ENCODE measurements around the gene SOX5.

SOX5 gene

GRCh38 chr12:23628806-23629205, 320.7 kb downstream of the SOX5 start:
- in situ Hi-C loops (cut with MboI; ENCODE audit: low sequenced_read_pairs), result no loop called here

- in situ Hi-C loops (cut with MboI; ENCODE audit: low sequenced_read_pairs), result no loop called here
Measured at GRCh38 chr12:23626791-23627190, 322.7 kb downstream of the SOX5 start.

GRCh38 chr12:23621900-23622299, 327.6 kb downstream of the SOX5 start:
- in situ Hi-C loops (cut with MboI; ENCODE audit: low sequenced_read_pairs), result no loop called here

- in situ Hi-C loops (cut with MboI; ENCODE audit: low sequenced_read_pairs), result no loop called here
Measured at GRCh38 chr12:23618718-23619117, 330.8 kb downstream of the SOX5 start.

GRCh38 chr12:23617749-23618148, 331.7 kb downstream of the SOX5 start:
- in situ Hi-C loops (cut with MboI; ENCODE audit: low sequenced_read_pairs), result no loop called here

- in situ Hi-C loops (cut with MboI; ENCODE audit: low sequenced_read_pairs), result no loop called here
Measured at GRCh38 chr12:23614280-23614679, 335.2 kb downstream of the SOX5 start.

- in situ Hi-C loops (cut with MboI; ENCODE audit: low sequenced_read_pairs), result no loop called here
Measured at GRCh38 chr12:23611320-23611719, 338.1 kb downstream of the SOX5 start.

- in situ Hi-C loops (cut with MboI; ENCODE audit: low sequenced_read_pairs), result no loop called here
Measured at GRCh38 chr12:23600919-23601318, 348.6 kb downstream of the SOX5 start.

GRCh38 chr12:23596568-23596967, 352.9 kb downstream of the SOX5 start:
- in situ Hi-C loops (cut with MboI; ENCODE audit: low sequenced_read_pairs), result no loop called here

GRCh38 chr12:23587833-23588559, 361.5 kb downstream of the SOX5 start:
- in situ Hi-C loops (cut with MboI; ENCODE audit: low sequenced_read_pairs), result no loop called here

GRCh38 chr12:23585782-23586163, 363.7 kb downstream of the SOX5 start:
- in situ Hi-C loops (cut with MboI; ENCODE audit: low sequenced_read_pairs), result no loop called here

- in situ Hi-C loops (cut with MboI; ENCODE audit: low sequenced_read_pairs), result no loop called here
Measured at GRCh38 chr12:23585156-23585781, 364.2 kb downstream of the SOX5 start.

- in situ Hi-C loops (cut with MboI; ENCODE audit: low sequenced_read_pairs), result no loop called here
Measured at GRCh38 chr12:23581913-23582312, 367.6 kb downstream of the SOX5 start.

- in situ Hi-C loops (cut with MboI; ENCODE audit: low sequenced_read_pairs), result no loop called here
Measured at GRCh38 chr12:23579257-23579656, 370.2 kb downstream of the SOX5 start.

GRCh38 chr12:23576372-23576771, 373.1 kb downstream of the SOX5 start:
- in situ Hi-C loops (cut with MboI; ENCODE audit: low sequenced_read_pairs), result no loop called here

- in situ Hi-C loops (cut with MboI; ENCODE audit: low sequenced_read_pairs), result no loop called here
Measured at GRCh38 chr12:23569356-23569755, 380.1 kb downstream of the SOX5 start.

- in situ Hi-C loops (cut with MboI; ENCODE audit: low sequenced_read_pairs), result no loop called here
Measured at GRCh38 chr12:23566133-23566532, 383.3 kb downstream of the SOX5 start.

GRCh38 chr12:23564451-23565152, 384.9 kb downstream of the SOX5 start:
- in situ Hi-C loops (cut with MboI; ENCODE audit: low sequenced_read_pairs), result no loop called here

GRCh38 chr12:23561364-23562345, 387.8 kb downstream of the SOX5 start:
- in situ Hi-C loops (cut with MboI; ENCODE audit: low sequenced_read_pairs), result no loop called here

GRCh38 chr12:23560611-23561010, 388.9 kb downstream of the SOX5 start:
- in situ Hi-C loops (cut with MboI; ENCODE audit: low sequenced_read_pairs), result no loop called here

- in situ Hi-C loops (cut with MboI; ENCODE audit: low sequenced_read_pairs), result no loop called here
Measured at GRCh38 chr12:23559268-23559753, 390.2 kb downstream of the SOX5 start.

Measured in HL-60/S4 (cell line).